Activated CD4-positive, alpha-beta T cell treated with anti-CD3 and anti-CD28 coated beads, Interleukin-2, Interleukin-4, amounts not matched to agents 100 ng/mL and 50 ng/mL, durations not matched to agents 16 hours and 8 hours (primary cell): ENCODE results near the gene CXCL16.

Source experiments
- DNase-seq: peaks from one replicate; pipeline ENCODE4 v3.0.0-alpha.2; 2020; ENCODE audit warnings: low spot score

CXCL16 gene

GRCh38 chr17:4750606-4751005 lies 10.9 kb upstream of the CXCL16 start:
- no peak for DNase-seq

GRCh38 chr17:4748686-4749085 lies 9.0 kb upstream of the CXCL16 start:
- DNase-seq, result no peak

GRCh38 chr17:4747847-4748246 lies 8.1 kb upstream of the CXCL16 start:
- peak; percentile 55 for DNase-seq

- DNase-seq, result no peak
These were observed 5.6 kb upstream of the CXCL16 start for GRCh38 chr17:4744999-4745969.

- DNase-seq, result no peak
These were observed 4.2 kb upstream of the CXCL16 start for GRCh38 chr17:4743898-4744297.

GRCh38 chr17:4743216-4743615 lies 3.5 kb upstream of the CXCL16 start:
- no peak for DNase-seq

- no peak for DNase-seq
These were observed 2.9 kb upstream of the CXCL16 start for GRCh38 chr17:4742629-4743028.

- no peak for DNase-seq
These were observed 2.4 kb upstream of the CXCL16 start for GRCh38 chr17:4742133-4742532.

- no peak for DNase-seq
These were observed 1.8 kb upstream of the CXCL16 start for GRCh38 chr17:4741544-4741943.

- DNase-seq, result no peak
These were observed 856 bp upstream of the CXCL16 start for GRCh38 chr17:4740584-4740983.

- no peak for DNase-seq
These were observed 260 bp upstream of the CXCL16 start for GRCh38 chr17:4740025-4740351.

- DNase-seq, result no peak
These were observed 1.3 kb downstream of the CXCL16 start for GRCh38 chr17:4738136-4739121.

- no peak for DNase-seq
These were observed 3.7 kb downstream of the CXCL16 start for GRCh38 chr17:4735876-4736651.

GRCh38 chr17:4734857-4735475 lies 4.8 kb downstream of the CXCL16 start:
- DNase-seq, result no peak

- DNase-seq, result no peak
These were observed 6.6 kb downstream of the CXCL16 start for GRCh38 chr17:4733073-4733531.

- DNase-seq, result peak; percentile 76
These were observed 11.6 kb downstream of the CXCL16 start for GRCh38 chr17:4728124-4728523.

- DNase-seq, result no peak
These were observed 13.9 kb downstream of the CXCL16 start for GRCh38 chr17:4725646-4726310.

GRCh38 chr17:4724650-4725049 lies 15.1 kb downstream of the CXCL16 start:
- DNase-seq, result no peak

GRCh38 chr17:4722678-4723240 lies 17.0 kb downstream of the CXCL16 start:
- DNase-seq, result no peak
